CD4-positive, alpha-beta memory T cell (primary cell): ENCODE data around the gene RNF43. TPM values are rescaled to one million over a fixed set of nuclear protein-coding genes. Genes with fewer than 3 reads are reported as not detected.

Source experiments
- CTCF ChIA-PET: fragments of 350-600 bp; sonication (Branson Sonifier 250); formaldehyde crosslinking; loops from one replicate; lab custom pipeline; 2021; ENCODE audit warnings: inconsistent platforms; ENCODE audit not compliant: partially characterized antibody; lab: Charles Lee
- POLR2A ChIA-PET: fragments of 350-600 bp; sonication (Branson Sonifier 250); formaldehyde crosslinking; loops from one replicate; lab custom pipeline; 2021; ENCODE audit not compliant: partially characterized antibody; lab: Charles Lee
- DNase-seq, 5 donors: peaks; one replicate each; pipeline versions ENCODE4 v3.0.0 to v3.0.0-alpha.2; 2020 to 2022; ENCODE audit warnings: mixed read lengths in 1 of 5
- H3K27ac ChIP-seq: one replicate; pipeline ENCODE4 v1.7.0; 2013; ENCODE audit warnings: low read depth, low read length
- H3K27me3 ChIP-seq: 2 replicates; pipeline ENCODE4 v1.7.0; 2013; ENCODE audit warnings: mild to moderate bottlenecking, low read length, moderate library complexity; ENCODE audit not compliant: insufficient read depth
- H3K36me3 ChIP-seq: 2 replicates; pipeline ENCODE4 v1.7.0; 2013; ENCODE audit warnings: mild to moderate bottlenecking, low read length, moderate library complexity; ENCODE audit not compliant: insufficient read depth
- H3K4me1 ChIP-seq: 2 replicates; pipeline ENCODE4 v1.7.0; 2013; ENCODE audit warnings: mild to moderate bottlenecking, low read length, moderate library complexity; ENCODE audit not compliant: insufficient read depth
- H3K4me3 ChIP-seq, 2 donors: one replicate each; pipeline ENCODE4 v1.7.0; 2013; ENCODE audit warnings: low read length in 2 of 2, mild to moderate bottlenecking in 1 of 2
- H3K9me3 ChIP-seq, 2 donors: one replicate each; pipeline ENCODE4 v1.7.0; 2013; ENCODE audit warnings: low read length in 2 of 2, control low read depth in 1 of 2; ENCODE audit not compliant: control insufficient read depth in 1 of 2
- H3K27ac Mint-ChIP-seq, 7 donors: one replicate each; pipeline ENCODE4 v1.8.0; 2020 to 2021; ENCODE audit warnings: mixed read lengths in 7 of 7, mild to moderate bottlenecking in 6 of 7, inconsistent platforms in 3 of 7, moderate library complexity in 3 of 7
- H3K27me3 Mint-ChIP-seq, 2 donors: one replicate each; pipeline ENCODE4 v1.8.0; 2020 to 2021; ENCODE audit warnings: mixed read lengths in 2 of 2
- H3K36me3 Mint-ChIP-seq, 2 donors: one replicate each; pipeline ENCODE4 v1.8.0; 2020 to 2021; ENCODE audit warnings: mixed read lengths in 2 of 2, inconsistent platforms in 1 of 2, mild to moderate bottlenecking in 1 of 2
- H3K4me1 Mint-ChIP-seq, 4 donors: one replicate each; pipeline ENCODE4 v1.8.0; 2020 to 2021; ENCODE audit warnings: mixed read lengths in 4 of 4, mild to moderate bottlenecking in 1 of 4
- H3K4me3 Mint-ChIP-seq, 8 donors: one replicate each; pipeline ENCODE4 v1.8.0; 2020 to 2021; ENCODE audit warnings: mixed read lengths in 8 of 8, mild to moderate bottlenecking in 7 of 8, moderate library complexity in 6 of 8, inconsistent platforms in 3 of 8
- H3K9me3 Mint-ChIP-seq, 8 donors: one replicate each; pipeline ENCODE4 v1.8.0; 2020 to 2021; ENCODE audit warnings: mixed read lengths in 8 of 8, mild to moderate bottlenecking in 5 of 8, inconsistent platforms in 3 of 8, moderate library complexity in 1 of 8
- intact Hi-C: fragments of 100-400 bp; cut with micrococcal nuclease; formaldehyde crosslinking; loops from one replicate; pipeline ENCODE4 v1.15.1; 2023
- polyA plus RNA-seq, 2 donors: library from polyadenylated mRNA; unstranded; fragments of 300-500 nt; fragmentation: Illumina TruSeq; gene quantifications; one replicate each; pipeline ENCODE4 v1.2.3, GENCODE V29; 2021
- total RNA-seq, 2 experiments: library from RNA; stranded (reverse); gene quantifications; one replicate each; pipeline ENCODE4 v1.2.3, GENCODE V29; 2021

Gene RNF43
- total and polyA plus RNA-seq, 4 experiments from 2014 or later, result 1.2 to 2.3 (median 1.6) TPM; not detected in 1

GRCh38 chr17:58410714-58411407, 6.5 kb downstream of the RNF43 start:
- intact Hi-C loops, result no loop called here
- Histone ChIP-seq H3K4me3 (no peak overlapping the region), H3K36me3 (no peaks in the 10 kb centered on the region), H3K4me1 (no peaks in the 10 kb centered on the region), H3K27me3 (no peaks in the 10 kb centered on the region), H3K27ac (no peak overlapping the region), H3K9me3 (no peaks in the 10 kb centered on the region)
- Mint-ChIP-seq H3K9me3 (no peaks in the 10 kb centered on the region), H3K27me3 (no peaks in the 10 kb centered on the region), H3K4me3 (no peak overlapping the region), H3K36me3 (no peaks in the 10 kb centered on the region), H3K4me1 (no peaks in the 10 kb centered on the region), H3K27ac (no peak overlapping the region)
- POLR2A ChIA-PET, result no interaction called here
- no peak for DNase-seq
- CTCF ChIA-PET, result interaction anchor here (1.2 to 1.5 kb wide), 3 partner anchors 93 to 161 kb away, joined by 3 read pairs; no protein-coding TSS in a partner anchor

- H3K4me3 Mint-ChIP-seq, result no peak overlapping the region
- H3K4me1 Mint-ChIP-seq, result no peaks in the 10 kb centered on the region
- ChIA-PET POLR2A (no interaction called here), CTCF (interaction anchor here (0.7 to 1.5 kb wide), 2 partner anchors 8 to 92 kb away, joined by 3 read pairs; partner anchors contain the start of gene RNF43)
- H3K9me3 Mint-ChIP-seq, result no peaks in the 10 kb centered on the region
- H3K4me1 ChIP-seq, result no peaks in the 10 kb centered on the region
- H3K36me3 Mint-ChIP-seq, result no peaks in the 10 kb centered on the region
- no peaks in the 10 kb centered on the region for H3K27me3 Mint-ChIP-seq
- no peak overlapping the region for H3K4me3 ChIP-seq
- no peaks in the 10 kb centered on the region for H3K9me3 ChIP-seq
- H3K27ac ChIP-seq, result no peak overlapping the region
- H3K27ac Mint-ChIP-seq, result no peak overlapping the region
- H3K36me3 ChIP-seq, result no peaks in the 10 kb centered on the region
- H3K27me3 ChIP-seq, result no peaks in the 10 kb centered on the region
- intact Hi-C loops, result no loop called here
- no peak for DNase-seq
These were observed 7.9 kb downstream of the RNF43 start for GRCh38 chr17:58409432-58409831.

DNA sequence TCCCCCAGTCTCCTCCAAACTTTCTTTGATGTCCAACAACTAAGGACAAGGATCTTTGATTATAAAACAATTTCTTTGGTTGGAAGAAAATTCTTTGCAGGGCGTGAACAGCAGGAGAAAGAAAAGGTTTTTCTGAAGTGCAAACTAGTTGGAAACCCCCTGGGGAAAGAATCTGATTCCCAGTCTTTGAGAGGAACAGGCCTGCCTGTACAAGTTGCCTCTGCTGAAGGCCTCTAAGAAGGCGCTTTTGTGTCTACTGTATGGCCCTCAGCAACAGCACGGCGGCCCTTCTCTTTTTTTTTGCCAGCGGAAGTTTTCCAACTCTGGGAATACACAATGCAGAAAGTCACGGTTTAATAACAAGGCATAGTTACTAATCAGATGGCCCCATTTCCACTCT, 14.0 kb downstream of the RNF43 start:
- Histone ChIP-seq H3K4me1 (no peaks in the 10 kb centered on the region), H3K36me3 (no peaks in the 10 kb centered on the region), H3K27me3 (no peaks in the 10 kb centered on the region), H3K9me3 (no peaks in the 10 kb centered on the region), H3K27ac (no peak overlapping the region), H3K4me3 (no peak overlapping the region)
- H3K36me3 Mint-ChIP-seq, result no peaks in the 10 kb centered on the region
- H3K4me1 Mint-ChIP-seq, result peaks cover 5 to 6% (median 5%) of the 10 kb centered on the region in 4 donors
- DNase-seq, result no peak
- no peaks in the 10 kb centered on the region for H3K27me3 Mint-ChIP-seq
- CTCF ChIA-PET, result interaction anchor here (1.2 kb wide), 1 partner anchor 14 kb away, joined by 3 read pairs; no protein-coding TSS in a partner anchor
- H3K9me3 Mint-ChIP-seq, result no peaks in the 10 kb centered on the region
- H3K27ac Mint-ChIP-seq, result no peak overlapping the region
- POLR2A ChIA-PET, result no interaction called here
- no peak overlapping the region for H3K4me3 Mint-ChIP-seq
- intact Hi-C loops, result no loop called here

GRCh38 chr17:58402679-58403078, 14.7 kb downstream of the RNF43 start:
- intact Hi-C loops, result no loop called here

GRCh38 chr17:58402047-58402446, 15.3 kb downstream of the RNF43 start:
- intact Hi-C loops, result no loop called here
- CTCF ChIA-PET, result no interaction called here
- no peaks in the 10 kb centered on the region for H3K27me3 ChIP-seq
- Mint-ChIP-seq H3K9me3 (no peaks in the 10 kb centered on the region), H3K27ac (no peak overlapping the region), H3K36me3 (peaks cover 0 to 5% of the 10 kb centered on the region in 2 donors), H3K27me3 (no peaks in the 10 kb centered on the region), H3K4me1 (peaks cover 5 to 6% (median 5%) of the 10 kb centered on the region in 4 donors), H3K4me3 (no peak overlapping the region)
- H3K9me3 ChIP-seq, result no peaks in the 10 kb centered on the region
- H3K36me3 ChIP-seq, result no peaks in the 10 kb centered on the region
- DNase-seq, result no peak
- H3K4me1 ChIP-seq, result no peaks in the 10 kb centered on the region
- no peak overlapping the region for H3K4me3 ChIP-seq
- POLR2A ChIA-PET, result no interaction called here
- no peak overlapping the region for H3K27ac ChIP-seq

More at GRCh38 chr17:58402679-58403078, 14.7 kb downstream of the RNF43 start:
- no peaks in the 10 kb centered on the region for H3K9me3 Mint-ChIP-seq
- H3K4me1 ChIP-seq, result no peaks in the 10 kb centered on the region
- POLR2A ChIA-PET, result no interaction called here
- no peaks in the 10 kb centered on the region for H3K27me3 ChIP-seq
- no peaks in the 10 kb centered on the region for H3K36me3 ChIP-seq
- CTCF ChIA-PET, result no interaction called here
- peaks cover 0 to 4% of the 10 kb centered on the region in 2 donors for H3K36me3 Mint-ChIP-seq
- H3K27ac ChIP-seq, result no peak overlapping the region
- H3K4me1 Mint-ChIP-seq, result peaks cover 5 to 6% (median 5%) of the 10 kb centered on the region in 4 donors
- no peak overlapping the region for H3K27ac Mint-ChIP-seq
- no peaks in the 10 kb centered on the region for H3K27me3 Mint-ChIP-seq
- no peaks in the 10 kb centered on the region for H3K9me3 ChIP-seq
- no peak for DNase-seq
- H3K4me3 Mint-ChIP-seq, result no peak overlapping the region
- no peak overlapping the region for H3K4me3 ChIP-seq

DNA sequence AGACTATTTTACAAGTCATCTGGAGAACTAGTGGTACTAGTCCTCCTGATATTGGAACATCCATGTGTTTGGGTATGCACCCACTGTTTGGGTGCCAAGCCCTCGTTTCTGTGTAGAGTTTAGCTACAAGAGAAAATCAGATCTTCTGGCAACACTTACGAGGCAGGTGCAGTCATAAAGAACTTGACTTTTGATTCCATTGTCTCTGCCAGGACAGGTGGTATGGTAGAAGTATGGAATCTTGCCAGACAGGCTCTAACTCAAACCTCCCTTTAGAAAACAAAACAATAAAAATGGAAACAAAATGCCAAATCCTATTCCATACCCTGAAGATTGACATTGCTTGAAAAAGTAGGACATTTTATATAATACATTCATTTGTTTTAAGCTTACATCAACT, 16.0 kb downstream of the RNF43 start:
- no peaks in the 10 kb centered on the region for H3K36me3 ChIP-seq
- no peaks in the 10 kb centered on the region for H3K9me3 ChIP-seq
- Mint-ChIP-seq H3K36me3 (peaks cover 0 to 5% of the 10 kb centered on the region in 2 donors), H3K27me3 (no peaks in the 10 kb centered on the region), H3K9me3 (no peaks in the 10 kb centered on the region), H3K4me1 (peaks cover 5 to 6% (median 5%) of the 10 kb centered on the region in 4 donors), H3K27ac (no peak overlapping the region), H3K4me3 (no peak overlapping the region)
- no peak overlapping the region for H3K4me3 ChIP-seq
- intact Hi-C loops, result no loop called here
- H3K27ac ChIP-seq, result no peak overlapping the region
- DNase-seq, result no peak
- H3K4me1 ChIP-seq, result no peaks in the 10 kb centered on the region
- ChIA-PET CTCF (no interaction called here), POLR2A (no interaction called here)
- no peaks in the 10 kb centered on the region for H3K27me3 ChIP-seq

DNA sequence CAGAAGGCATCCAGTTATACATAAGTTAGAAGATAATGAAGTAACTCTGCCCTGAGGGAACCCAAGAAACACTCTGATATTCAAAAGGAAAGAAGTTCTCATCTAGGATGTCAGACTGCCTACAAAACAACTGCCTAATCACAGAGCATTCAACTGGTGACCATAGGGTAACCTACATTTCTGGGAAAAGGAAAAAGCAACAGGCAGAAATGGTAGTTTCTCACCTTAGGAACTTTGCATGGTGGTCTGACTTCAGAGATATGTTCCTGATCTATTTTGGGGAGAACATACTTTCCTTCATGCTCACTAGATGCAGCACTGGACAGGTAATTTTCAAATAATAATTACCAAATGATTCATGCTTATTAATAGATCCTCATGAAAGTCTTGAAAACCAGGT, 16.5 kb downstream of the RNF43 start:
- Histone ChIP-seq H3K36me3 (no peaks in the 10 kb centered on the region), H3K4me3 (no peak overlapping the region), H3K9me3 (no peaks in the 10 kb centered on the region), H3K27ac (no peak overlapping the region), H3K4me1 (no peaks in the 10 kb centered on the region), H3K27me3 (no peaks in the 10 kb centered on the region)
- no peaks in the 10 kb centered on the region for H3K9me3 Mint-ChIP-seq
- no peak for DNase-seq
- POLR2A ChIA-PET, result no interaction called here
- H3K36me3 Mint-ChIP-seq, result peaks cover 0 to 5% of the 10 kb centered on the region in 2 donors
- peaks cover 5 to 6% (median 5%) of the 10 kb centered on the region in 4 donors for H3K4me1 Mint-ChIP-seq
- H3K27ac Mint-ChIP-seq, result no peak overlapping the region
- intact Hi-C loops, result no loop called here
- no peaks in the 10 kb centered on the region for H3K27me3 Mint-ChIP-seq
- CTCF ChIA-PET, result interaction anchor here (1.0 to 1.3 kb wide), 4 partner anchors 10 to 87 kb away, joined by 3 to 6 read pairs (median 3); partner anchors contain the start of genes HSF5 and RNF43
- no peak overlapping the region for H3K4me3 Mint-ChIP-seq
